Measurements from ENCODE around the gene DNAJC12. TPM values are rescaled to one million over a fixed set of nuclear protein-coding genes. Genes with fewer than 3 reads are reported as not detected.
A peak's percentile ranks its signal among the peaks of the same experiment; 100 is the strongest.

The DNAJC12 gene
- total and polyA plus RNA-seq, 2 of the 8 experiments (the other 6 are each of a cell fraction or from before 2014, with no cell fraction given), result 0.86 to 4.2 TPM

- no peak overlapping the region for H3K4ac ChIP-seq (replicated peaks; ENCODE audit: insufficient read length, low read depth, low read length)
- CTCF ChIA-PET (ENCODE audit: partially characterized antibody), result interaction anchor here (1.4 to 1.5 kb wide), 2 partner anchors 16 to 353 kb away, joined by 3 to 7 read pairs; no protein-coding TSS in a partner anchor
- no peak overlapping the region for H3K27ac ChIP-seq (ENCODE audit: low read depth, low read length)
- H3K36me3 ChIP-seq (ENCODE audit: control insufficient read depth in 2 of 4, insufficient read depth in 4 of 4, low read length in 3 of 4), result no peaks in the 10 kb centered on the region
- no peak overlapping the region for H3K14ac ChIP-seq (ENCODE audit: insufficient read length)
- DNase-seq (ENCODE audit: low read depth in 1 of 2, low spot score in 2 of 2) (no peak), FAIRE-seq (no peak)
- TF ChIP-seq TAF7 (optimal IDR thresholded peaks at IDR 0.05; ENCODE audit: borderline replicate concordance, low read depth, low read length) (no peak), CHD2 (IDR thresholded peaks at IDR 0.05; ENCODE audit: low read length) (no peak)
- no peaks in the 10 kb centered on the region for H3K27me3 ChIP-seq (replicated peaks in 1 of 4; ENCODE audit: control insufficient read depth in 3 of 4, extremely low read depth in 1 of 4, insufficient read depth in 3 of 4, low read length in 3 of 4)
- H3K23me2 ChIP-seq (ENCODE audit: low read depth, low read length), result no peaks in the 10 kb centered on the region; the same call in 1 of the 2 replicates
- no peak overlapping the region for H3K23ac ChIP-seq (ENCODE audit: insufficient read length)
- no peak overlapping the region for H2BK20ac ChIP-seq (ENCODE audit: low read length)
- H3K4me1 ChIP-seq (replicated peaks in 1 of 4; ENCODE audit: control insufficient read depth in 3 of 4, insufficient read depth in 4 of 4, low read length in 3 of 4), result peaks cover 0 to 6% (median 5%) of the 10 kb centered on the region in 4 experiments; a peak in 4 of 7 replicates
- H2BK120ac ChIP-seq (replicated peaks; ENCODE audit: low read depth, low read length), result no peak overlapping the region
- H3K56ac ChIP-seq (replicated peaks; ENCODE audit: insufficient read length, low read depth, low read length), result no peak overlapping the region
- no peak overlapping the region for H3K4me3 ChIP-seq (ENCODE audit: extremely low read depth in 1 of 4, insufficient read depth in 2 of 4, low read depth in 3 of 4, low read length in 4 of 4)
- no peak overlapping the region for H3K4me2 ChIP-seq (ENCODE audit: insufficient read depth in 1 of 2, low read depth in 2 of 2, low read length in 2 of 2)
- H2AK5ac ChIP-seq (ENCODE audit: low read depth, low read length), result no peak overlapping the region
- no peaks in the 10 kb centered on the region for H4K20me1 ChIP-seq (replicated peaks in 1 of 2; ENCODE audit: control insufficient read depth in 1 of 2, insufficient read depth in 2 of 2, low read length in 2 of 2)
- 0 out of 2 replicates have a peak overlapping the region, but pooled peaks have one; percentile 74 for H2BK15ac ChIP-seq (ENCODE audit: low read length)
- H4K5ac ChIP-seq (ENCODE audit: insufficient read length, low read depth, low read length), result no peak overlapping the region
- POLR2A ChIA-PET (ENCODE audit: partially characterized antibody), result no interaction called here
- no peak overlapping the region for H2BK5ac ChIP-seq (ENCODE audit: low read depth, low read length)
- H2BK12ac ChIP-seq (ENCODE audit: low read depth, low read length), result no peak overlapping the region
- H3K9me3 ChIP-seq (ENCODE audit: insufficient read depth in 2 of 2, low read depth in 1 of 2, low read length in 1 of 2), result 0 out of 4 replicates have a peak, but pooled peaks cover 0 to under 1% of the 10 kb centered on the region in 2 experiments
- H3K79me1 ChIP-seq (ENCODE audit: low read depth, low read length), result no peaks in the 10 kb centered on the region
- H4K91ac ChIP-seq (replicated peaks; ENCODE audit: insufficient read length, low read length), result no peak overlapping the region
- no peak overlapping the region for H2AFZ ChIP-seq (ENCODE audit: low read length)
- no peak overlapping the region for H3K9ac ChIP-seq (replicated peaks in 1 of 4; ENCODE audit: extremely low read depth in 1 of 4, low read depth in 3 of 4, low read length in 3 of 4)
- no peak overlapping the region for H3K18ac ChIP-seq (ENCODE audit: extremely low read depth, low read length)
- no peak overlapping the region for H4K8ac ChIP-seq (ENCODE audit: extremely low read depth, insufficient read depth, low read length)
- no peaks in the 10 kb centered on the region for H3K79me2 ChIP-seq (ENCODE audit: control insufficient read depth in 1 of 2, insufficient read depth in 2 of 2, low read length in 2 of 2)
Measured at GRCh38 chr10:67804395-67804678, 33.7 kb downstream of the DNAJC12 start.
